SK-N-SH treated with all-trans-retinoic acid at 6 μM for 48 hours (cell line): ENCODE data around the gene CLDN5.

Experiments
- ATAC-seq: fragments of 200-7000 bp; cut with Tn5 transposase; 3 replicates; pipeline ENCODE4 v1.9.1; 2020; ENCODE audit warnings: mild to moderate bottlenecking, moderate library complexity
- ARNTL ChIP-seq: fragments of 450-650 bp; formaldehyde crosslinking; IDR thresholded peaks from 2 replicates; pipeline ENCODE4 v1.5.0; 2020; ENCODE audit warnings: low read depth, mild to moderate bottlenecking, moderate library complexity, borderline replicate concordance
- CREB5 ChIP-seq: fragments of 250-450 bp; sonication (Bioruptor Pico); IDR thresholded peaks from 2 replicates; pipeline ENCODE4 v1.5.1; 2020; ENCODE audit warnings: low read depth, mild to moderate bottlenecking, moderate library complexity
- CSDC2 ChIP-seq: fragments of 250-450 bp; sonication (Bioruptor Pico); IDR thresholded peaks from 2 replicates; pipeline ENCODE4 v1.5.0; 2020; ENCODE audit warnings: mild to moderate bottlenecking, moderate library complexity
- GLIS3 ChIP-seq: fragments of 250-450 bp; sonication (Bioruptor Pico); IDR thresholded peaks from 2 replicates; pipeline ENCODE4 v1.5.0; 2020; ENCODE audit warnings: mild to moderate bottlenecking, moderate library complexity
- ISL1 ChIP-seq: fragments of 250-450 bp; sonication (Bioruptor Pico); IDR thresholded peaks from 2 replicates; pipeline ENCODE4 v2.1.2; 2022; ENCODE audit warnings: mild to moderate bottlenecking, moderate library complexity
- OSR1 ChIP-seq: fragments of 250-450 bp; sonication (Bioruptor Pico); IDR thresholded peaks from 2 replicates; pipeline ENCODE4 v1.8.0; 2022; ENCODE audit warnings: moderate library complexity, mild to moderate bottlenecking, inconsistent platforms
- PATZ1 ChIP-seq: fragments of 250-450 bp; sonication (Bioruptor Pico); IDR thresholded peaks from 2 replicates; pipeline ENCODE4 v1.8.0; 2020; ENCODE audit warnings: mild to moderate bottlenecking, moderate library complexity, borderline replicate concordance
- POU6F1 ChIP-seq: fragments of 250-450 bp; sonication (Bioruptor Pico); IDR thresholded peaks from 2 replicates; pipeline ENCODE4 v1.8.0; 2021; ENCODE audit warnings: low read depth, mild to moderate bottlenecking, moderate library complexity, borderline replicate concordance
- RARB ChIP-seq: fragments of 250-450 bp; sonication (Bioruptor Pico); IDR thresholded peaks from 2 replicates; pipeline ENCODE4 v1.8.0; 2021; ENCODE audit warnings: mild to moderate bottlenecking, moderate library complexity
- SNAI2 ChIP-seq: fragments of 250-450 bp; sonication (Bioruptor Pico); IDR thresholded peaks from 2 replicates; pipeline ENCODE4 v1.5.0; 2020; ENCODE audit warnings: mild to moderate bottlenecking, moderate library complexity
- TCF4 ChIP-seq: fragments of 250-450 bp; sonication (Bioruptor Pico); IDR thresholded peaks from 2 replicates; pipeline ENCODE4 v1.8.0; 2021; ENCODE audit warnings: mild to moderate bottlenecking, moderate library complexity, borderline replicate concordance
- TOX ChIP-seq: fragments of 250-450 bp; sonication (Bioruptor Pico); IDR thresholded peaks from 2 replicates; pipeline ENCODE4 v1.8.0; 2021; ENCODE audit warnings: mild to moderate bottlenecking, moderate library complexity, borderline replicate concordance
- TSHZ2 ChIP-seq: fragments of 250-450 bp; sonication (Bioruptor Pico); IDR thresholded peaks from 2 replicates; pipeline ENCODE4 v1.5.0; 2020; ENCODE audit warnings: mild to moderate bottlenecking, moderate library complexity
- ZC3H10 ChIP-seq: fragments of 250-450 bp; sonication (Bioruptor Pico); IDR thresholded peaks from 2 replicates; pipeline ENCODE4 v1.5.1; 2021; ENCODE audit warnings: mild to moderate bottlenecking, moderate library complexity
- ZFP3 ChIP-seq: fragments of 250-450 bp; sonication (Bioruptor Pico); IDR thresholded peaks from 2 replicates; pipeline ENCODE4 v1.5.0; 2020; ENCODE audit warnings: mild to moderate bottlenecking, moderate library complexity
- ZFP30 ChIP-seq: fragments of 450-650 bp; formaldehyde crosslinking; IDR thresholded peaks from 2 replicates; pipeline ENCODE4 v1.5.0; 2022; ENCODE audit warnings: mild to moderate bottlenecking, moderate library complexity
- ZNF565 ChIP-seq: fragments of 450-650 bp; formaldehyde crosslinking; conservative IDR thresholded peaks from 2 replicates; pipeline ENCODE4 v1.5.0; 2020; ENCODE audit warnings: low read depth, mild to moderate bottlenecking, moderate library complexity
- ZNF8 ChIP-seq: fragments of 450-650 bp; formaldehyde crosslinking; IDR thresholded peaks from 2 replicates; pipeline ENCODE4 v1.5.0; 2020; ENCODE audit warnings: mild to moderate bottlenecking, moderate library complexity
- TF ChIP-seq, protein P1 (sequence below): fragments of 250-450 bp; sonication (Bioruptor Pico); IDR thresholded peaks from 2 replicates; pipeline ENCODE4 v1.5.1; 2021; ENCODE audit warnings: mild to moderate bottlenecking, moderate library complexity

Gene CLDN5

GRCh38 chr22:19499236-19499879, 24.9 kb downstream of the CLDN5 start:
- ATAC-seq = no peak
- TF ChIP-seq TSHZ2 (CRISPR knock-in tag) (no peak), CSDC2 (CRISPR knock-in tag) (no peak), OSR1 (CRISPR knock-in tag) (no peak), SNAI2 (CRISPR knock-in tag) (no peak), TOX (CRISPR knock-in tag) (no peak), GLIS3 (no peak), ZNF565 (CRISPR knock-in tag) (no peak), ZFP3 (no peak), ZC3H10 (CRISPR knock-in tag) (no peak)
- TF ChIP-seq, all 23 proteins: peak for 0

- no peak for ATAC-seq
- TF ChIP-seq ISL1 (CRISPR knock-in tag) (no peak), GLIS3 (no peak), CSDC2 (CRISPR knock-in tag) (no peak), ARNTL (CRISPR knock-in tag) (no peak), TCF4 (CRISPR knock-in tag) (no peak), ZNF8 (CRISPR knock-in tag) (no peak), SNAI2 (CRISPR knock-in tag) (no peak), POU6F1 (CRISPR knock-in tag) (no peak), ZNF565 (CRISPR knock-in tag) (no peak), ZFP3 (no peak), RARB (CRISPR knock-in tag) (no peak), CREB5 (CRISPR knock-in tag) (no peak), TSHZ2 (CRISPR knock-in tag) (no peak)
- TF ChIP-seq, protein P1, sequence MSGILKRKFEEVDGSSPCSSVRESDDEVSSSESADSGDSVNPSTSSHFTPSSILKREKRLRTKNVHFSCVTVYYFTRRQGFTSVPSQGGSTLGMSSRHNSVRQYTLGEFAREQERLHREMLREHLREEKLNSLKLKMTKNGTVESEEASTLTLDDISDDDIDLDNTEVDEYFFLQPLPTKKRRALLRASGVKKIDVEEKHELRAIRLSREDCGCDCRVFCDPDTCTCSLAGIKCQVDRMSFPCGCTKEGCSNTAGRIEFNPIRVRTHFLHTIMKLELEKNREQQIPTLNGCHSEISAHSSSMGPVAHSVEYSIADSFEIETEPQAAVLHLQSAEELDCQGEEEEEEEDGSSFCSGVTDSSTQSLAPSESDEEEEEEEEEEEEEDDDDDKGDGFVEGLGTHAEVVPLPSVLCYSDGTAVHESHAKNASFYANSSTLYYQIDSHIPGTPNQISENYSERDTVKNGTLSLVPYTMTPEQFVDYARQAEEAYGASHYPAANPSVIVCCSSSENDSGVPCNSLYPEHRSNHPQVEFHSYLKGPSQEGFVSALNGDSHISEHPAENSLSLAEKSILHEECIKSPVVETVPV (CRISPR knock-in tag) = no peak
- TF ChIP-seq, all 23 proteins: peak for 0
Measured at GRCh38 chr22:19498866-19499190, 25.4 kb downstream of the CLDN5 start.

DNA sequence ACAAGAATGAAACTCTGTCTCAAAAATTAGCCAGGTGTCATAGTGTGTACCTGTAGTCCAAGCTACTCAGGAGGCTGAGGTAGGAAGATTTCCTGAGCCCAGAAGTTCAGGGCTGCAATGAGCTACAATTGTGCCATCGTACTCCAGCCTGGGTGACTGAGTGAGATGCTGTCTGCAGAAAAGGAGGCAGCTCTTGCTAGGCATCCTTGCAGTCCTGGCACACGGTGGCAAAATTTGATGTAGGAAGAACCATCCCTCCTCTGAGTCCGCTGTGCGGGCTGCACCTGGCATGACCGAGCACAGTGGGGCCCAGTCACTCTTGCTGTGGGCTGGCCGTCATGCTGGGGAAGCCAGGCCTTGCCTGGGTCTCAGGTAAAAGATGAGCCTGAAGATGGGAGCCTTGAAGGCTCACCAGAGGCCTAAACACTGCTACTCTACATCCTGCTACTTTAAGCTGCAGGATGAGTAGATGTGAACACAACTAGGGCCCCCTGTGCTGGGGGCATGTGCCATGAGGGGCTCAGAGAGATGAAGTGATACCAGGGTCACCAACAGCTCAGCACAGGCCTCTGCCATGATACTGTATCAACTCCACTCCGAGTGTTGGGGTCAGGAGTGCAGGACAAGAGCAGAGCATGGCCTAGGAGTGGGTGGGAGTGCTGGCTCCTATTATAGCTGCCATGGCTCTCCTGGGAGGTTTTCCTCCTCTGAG, 25.9 kb downstream of the CLDN5 start:
- no peak for ATAC-seq
- TF ChIP-seq, protein P1 (CRISPR knock-in tag) = no peak
- TF ChIP-seq PATZ1 (CRISPR knock-in tag) (no peak), ZNF8 (CRISPR knock-in tag) (no peak), ZFP30 (CRISPR knock-in tag) (no peak), TSHZ2 (CRISPR knock-in tag) (no peak)
